OCI-LY7 (cell line): Measurements from ENCODE around the gene PRSS50. TPM values are rescaled to one million over a fixed set of nuclear protein-coding genes. Genes with fewer than 3 reads are reported as not detected.

Experiments
- BruUV-seq: library from RNA; stranded (reverse); fragments of 400-500 nt; replicated peaks from 2 replicates; lab custom pipeline; 2021; lab: Mats Ljungman, UMichigan
- CTCF ChIA-PET: fragments of 300-600 bp; sonication (Branson Sonifier 250); formaldehyde crosslinking; loops from one replicate; lab custom pipeline; 2022; ENCODE audit warnings: antibody characterized with exemption; ENCODE audit not compliant: unreplicated experiment; lab: Charles Lee
- POLR2A ChIA-PET: fragments of 300-600 bp; sonication (Branson Sonifier 250); formaldehyde crosslinking; loops from one replicate; lab custom pipeline; 2022; ENCODE audit warnings: antibody characterized with exemption; lab: Charles Lee
- DNase-seq: peaks from one replicate; pipeline ENCODE4 v3.0.0-alpha.2; 2015; ENCODE audit warnings: low spot score
- H2AFZ ChIP-seq: fragments of 200-600 bp; sonication (generic), shearing (Covaris generic); 2 replicates; pipeline ENCODE4 v1.6.1; 2014; ENCODE audit warnings: mild to moderate bottlenecking, antibody characterized with exemption, low read length, moderate library complexity
- H3K27ac ChIP-seq: fragments of 200-600 bp; sonication (generic); 2 replicates; pipeline ENCODE4 v1.5.1; 2014; ENCODE audit warnings: mixed run types, low read depth, mild to moderate bottlenecking, moderate library complexity, low read length, inconsistent platforms; ENCODE audit not compliant: poor library complexity, severe bottlenecking
- H3K36me3 ChIP-seq: fragments of 200-600 bp; sonication (generic); 2 replicates; pipeline ENCODE4 v1.6.1; 2014; ENCODE audit warnings: mild to moderate bottlenecking, antibody characterized with exemption, low read length, moderate library complexity, mixed read lengths; ENCODE audit not compliant: insufficient read depth
- H3K4me1 ChIP-seq: fragments of 200-600 bp; sonication (generic); 2 replicates; pipeline ENCODE4 v1.5.1; 2014; ENCODE audit warnings: mild to moderate bottlenecking, low read length; ENCODE audit not compliant: insufficient read depth, poor library complexity, severe bottlenecking
- H3K4me2 ChIP-seq: fragments of 200-600 bp; sonication (generic); 2 replicates; pipeline ENCODE4 v1.6.1; 2014; ENCODE audit warnings: mild to moderate bottlenecking, low read length
- H3K4me3 ChIP-seq: fragments of 200-600 bp; sonication (generic); 2 replicates; pipeline ENCODE4 v1.5.1; 2014; ENCODE audit warnings: mild to moderate bottlenecking, low read depth, low read length; ENCODE audit not compliant: poor library complexity, severe bottlenecking
- H3K79me2 ChIP-seq: fragments of 200-600 bp; sonication (generic); 2 replicates; pipeline ENCODE4 v1.6.1; 2016; ENCODE audit warnings: low read depth, mild to moderate bottlenecking, low read length, moderate library complexity, mixed read lengths; ENCODE audit not compliant: insufficient read depth
- H3K9me2 ChIP-seq: fragments of 200-600 bp; sonication (generic); 2 replicates; pipeline ENCODE4 v1.6.1; 2016; ENCODE audit warnings: mild to moderate bottlenecking, low read length, mixed read lengths; ENCODE audit not compliant: insufficient read depth
- H3K9me3 ChIP-seq: fragments of 200-600 bp; sonication (generic); 2 replicates; pipeline ENCODE4 v1.6.1; 2014; ENCODE audit warnings: mild to moderate bottlenecking, mixed run types, low read length, mixed read lengths
- H4K20me1 ChIP-seq: fragments of 200-600 bp; sonication (generic); 2 replicates; pipeline ENCODE4 v1.6.1; 2014; ENCODE audit warnings: mild to moderate bottlenecking, antibody characterized with exemption, low read length, moderate library complexity, mixed read lengths; ENCODE audit not compliant: insufficient read depth
- EZH2phosphoT487 ChIP-seq: fragments of 200-600 bp; sonication (generic); IDR thresholded peaks from 2 replicates; pipeline ENCODE4 v1.6.1; 2018; ENCODE audit warnings: low read depth, borderline replicate concordance, mild to moderate bottlenecking, mixed run types, antibody characterized with exemption, low read length, moderate library complexity, mixed read lengths
- intact Hi-C: fragments of 100-400 bp; cut with micrococcal nuclease; formaldehyde crosslinking; loops from one replicate; pipeline ENCODE4 v1.10.0; 2022; ENCODE audit not compliant: unreplicated experiment
- total RNA-seq, 2 experiments: library from RNA; depleted of rRNA in 1 of 2; stranded (reverse); fragments of >200 nt in 1 of 2; shearing (Covaris generic) in 1 of 2; gene quantifications; 2 replicates each; pipeline ENCODE4 v1.2.3, GENCODE V29; 2014 to 2022
- TF ChIP-seq, protein P1 (sequence below): fragments of 200-600 bp; sonication (generic); conservative IDR thresholded peaks from 2 replicates; pipeline ENCODE4 v1.5.1; 2014; ENCODE audit warnings: mild to moderate bottlenecking, antibody characterized with exemption, low read length, moderate library complexity, mixed read lengths

Gene PRSS50
- total RNA-seq, 2 experiments from 2014 or later = not detected

DNA sequence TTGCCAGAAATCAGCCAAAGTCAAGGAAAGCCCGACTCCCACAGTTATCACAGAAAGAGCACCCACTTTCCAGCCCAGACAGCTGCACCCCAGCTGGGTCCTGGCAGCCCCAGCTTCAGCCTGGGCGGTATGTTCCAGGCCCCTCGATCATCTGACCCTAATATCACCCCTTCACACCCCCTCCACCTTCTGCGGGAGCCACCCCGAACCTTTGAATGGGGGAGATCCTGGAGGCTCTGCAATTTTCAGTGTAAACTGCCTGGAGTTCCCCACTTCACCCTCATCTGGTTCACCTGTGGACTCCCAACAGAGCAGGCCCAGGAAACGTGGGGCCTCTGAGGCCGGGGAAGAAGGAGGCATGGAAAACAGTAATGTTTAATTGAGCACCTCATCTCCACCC, 5.9 kb downstream of the PRSS50 start:
- Histone ChIP-seq H4K20me1 (no peaks in the 10 kb centered on the region), H3K4me2 (no peak overlapping the region), H2AFZ (no peak overlapping the region), H3K9me3 (no peaks in the 10 kb centered on the region), H3K9me2 (no peaks in the 10 kb centered on the region), H3K79me2 (no peaks in the 10 kb centered on the region), H3K4me1 (no peaks in the 10 kb centered on the region), H3K27ac (no peak overlapping the region), H3K36me3 (no peaks in the 10 kb centered on the region), H3K4me3 (no peak overlapping the region)
- no TSS peak for BruUV-seq
- POLR2A ChIA-PET = no interaction called here
- CTCF ChIA-PET = no interaction called here
- TF ChIP-seq, protein P1, sequence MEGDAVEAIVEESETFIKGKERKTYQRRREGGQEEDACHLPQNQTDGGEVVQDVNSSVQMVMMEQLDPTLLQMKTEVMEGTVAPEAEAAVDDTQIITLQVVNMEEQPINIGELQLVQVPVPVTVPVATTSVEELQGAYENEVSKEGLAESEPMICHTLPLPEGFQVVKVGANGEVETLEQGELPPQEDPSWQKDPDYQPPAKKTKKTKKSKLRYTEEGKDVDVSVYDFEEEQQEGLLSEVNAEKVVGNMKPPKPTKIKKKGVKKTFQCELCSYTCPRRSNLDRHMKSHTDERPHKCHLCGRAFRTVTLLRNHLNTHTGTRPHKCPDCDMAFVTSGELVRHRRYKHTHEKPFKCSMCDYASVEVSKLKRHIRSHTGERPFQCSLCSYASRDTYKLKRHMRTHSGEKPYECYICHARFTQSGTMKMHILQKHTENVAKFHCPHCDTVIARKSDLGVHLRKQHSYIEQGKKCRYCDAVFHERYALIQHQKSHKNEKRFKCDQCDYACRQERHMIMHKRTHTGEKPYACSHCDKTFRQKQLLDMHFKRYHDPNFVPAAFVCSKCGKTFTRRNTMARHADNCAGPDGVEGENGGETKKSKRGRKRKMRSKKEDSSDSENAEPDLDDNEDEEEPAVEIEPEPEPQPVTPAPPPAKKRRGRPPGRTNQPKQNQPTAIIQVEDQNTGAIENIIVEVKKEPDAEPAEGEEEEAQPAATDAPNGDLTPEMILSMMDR = no peak
- no peak for TF ChIP-seq EZH2phosphoT487
- intact Hi-C loops = no loop called here
- no peak for DNase-seq

DNA sequence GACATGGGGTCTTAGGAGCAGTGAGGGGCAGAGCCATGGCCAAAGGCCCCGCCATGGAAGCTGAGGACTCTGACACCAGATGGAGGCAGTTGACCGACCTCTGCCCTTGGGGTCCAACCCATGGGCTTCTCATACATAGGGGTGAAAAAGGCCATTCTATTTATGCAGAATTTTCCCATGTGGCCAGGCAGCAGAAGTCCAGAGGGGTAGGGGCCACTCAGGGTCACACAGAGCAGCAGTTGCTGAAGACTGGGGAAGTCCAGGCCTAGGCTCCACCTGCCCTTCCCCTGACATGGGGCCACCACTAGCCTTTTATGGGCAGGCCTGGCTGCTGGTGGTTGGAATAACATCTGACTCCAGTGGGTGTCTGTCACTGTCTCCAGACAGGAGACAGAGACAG, 6.4 kb downstream of the PRSS50 start:
- no peak overlapping the region for H3K4me2 ChIP-seq
- no peak overlapping the region for H3K27ac ChIP-seq
- TF ChIP-seq, protein P1 = no peak
- no peak for TF ChIP-seq EZH2phosphoT487
- H3K9me3 ChIP-seq = no peaks in the 10 kb centered on the region
- H3K4me3 ChIP-seq = no peak overlapping the region
- no peaks in the 10 kb centered on the region for H3K9me2 ChIP-seq
- no peaks in the 10 kb centered on the region for H3K79me2 ChIP-seq
- H2AFZ ChIP-seq = no peak overlapping the region
- POLR2A ChIA-PET = no interaction called here
- intact Hi-C loops = no loop called here
- H4K20me1 ChIP-seq = no peaks in the 10 kb centered on the region
- CTCF ChIA-PET = no interaction called here
- H3K36me3 ChIP-seq = no peaks in the 10 kb centered on the region
- H3K4me1 ChIP-seq = no peaks in the 10 kb centered on the region
- no TSS peak for BruUV-seq
- no peak for DNase-seq

GRCh38 chr3:46710671-46711295, 6.9 kb downstream of the PRSS50 start:
- Histone ChIP-seq H3K4me3 (no peak overlapping the region), H3K27ac (no peak overlapping the region), H2AFZ (no peak overlapping the region), H3K9me3 (no peaks in the 10 kb centered on the region), H3K79me2 (no peaks in the 10 kb centered on the region), H3K9me2 (no peaks in the 10 kb centered on the region), H3K4me2 (no peak overlapping the region), H4K20me1 (no peaks in the 10 kb centered on the region), H3K4me1 (no peaks in the 10 kb centered on the region), H3K36me3 (no peaks in the 10 kb centered on the region)
- ChIA-PET POLR2A (interaction anchor here (0.7 to 0.9 kb wide), 2 partner anchors 10 to 159 kb away, joined by 3 to 4 read pairs; no protein-coding TSS in a partner anchor), CTCF (no interaction called here)
- DNase-seq = no peak
- no TSS peak for BruUV-seq
- TF ChIP-seq, protein P1 = no peak
- TF ChIP-seq EZH2phosphoT487 = no peak
- intact Hi-C loops = no loop called here
